GM19463 (cell line): ENCODE results near the gene PTGIR.

Experiments
- ATAC-seq: cut with Tn5 transposase; IDR thresholded peaks from one replicate; pipeline ENCODE4 v1.9.1; 2021; ENCODE audit warnings: mild to moderate bottlenecking, moderate library complexity; ENCODE audit not compliant: unreplicated experiment

PTGIR gene

GRCh38 chr19:46624958-46625661, at the start of gene PTGIR:
Gene PTGIR, minus strand, starts transcription at chr19:46625089. Its CDS starts 864 bp downstream, at chr19:46624225.
- no peak for ATAC-seq

- ATAC-seq = no peak
These were observed 45.9 kb upstream of the PTGIR start for GRCh38 chr19:46670813-46671212.

- no peak for ATAC-seq
These were observed 43.8 kb upstream of the PTGIR start for GRCh38 chr19:46668662-46669061.

- ATAC-seq = no peak
These were observed 40.2 kb upstream of the PTGIR start for GRCh38 chr19:46665072-46665471.

- ATAC-seq = no peak
These were observed 37.1 kb upstream of the PTGIR start for GRCh38 chr19:46661735-46662592.

- peak; percentile 90 for ATAC-seq
These were observed 36.3 kb upstream of the PTGIR start, which contains the start of gene DACT3 for GRCh38 chr19:46661020-46661731. Gene DACT3, minus strand, starts transcription at chr19:46661182. Its CDS starts 118 bp downstream, at chr19:46661064.

GRCh38 chr19:46660551-46661019, 35.7 kb upstream of the PTGIR start:
- peak; percentile 2 for ATAC-seq

GRCh38 chr19:46660008-46660517, 35.2 kb upstream of the PTGIR start:
- ATAC-seq = no peak

- no peak for ATAC-seq
These were observed 34.5 kb upstream of the PTGIR start for GRCh38 chr19:46659151-46660007.

GRCh38 chr19:46656541-46656940, 31.7 kb upstream of the PTGIR start:
- ATAC-seq = no peak

- ATAC-seq = no peak
These were observed 29.8 kb upstream of the PTGIR start for GRCh38 chr19:46654621-46655152.

- ATAC-seq = no peak
These were observed 25.6 kb upstream of the PTGIR start for GRCh38 chr19:46650445-46650844.

- no peak for ATAC-seq
These were observed 24.4 kb upstream of the PTGIR start for GRCh38 chr19:46648961-46649960.

GRCh38 chr19:46648060-46648960, 23.4 kb upstream of the PTGIR start:
- no peak for ATAC-seq

- ATAC-seq = no peak
These were observed 21.5 kb upstream of the PTGIR start for GRCh38 chr19:46646402-46646801.

GRCh38 chr19:46644720-46645119, 19.8 kb upstream of the PTGIR start:
- ATAC-seq = no peak

GRCh38 chr19:46640656-46641055, 15.8 kb upstream of the PTGIR start:
- no peak for ATAC-seq
